HCT116 (cell line): Measurements from ENCODE around the gene CADPS.

Experiments used
- EZH2 ChIP-seq: fragments of 200-600 bp; sonication (generic); IDR thresholded peaks from 2 replicates; pipeline ENCODE4 v1.6.1; 2017; ENCODE audit warnings: antibody characterized with exemption, mixed run types
- SIN3A ChIP-seq: IDR thresholded peaks from 2 replicates; pipeline ENCODE4 v1.6.1; 2012; ENCODE audit warnings: low read depth
- TF ChIP-seq, protein P1 (sequence below): IDR thresholded peaks from 2 replicates; pipeline ENCODE4 v1.6.1; 2011; ENCODE audit warnings: mild to moderate bottlenecking, low read length, moderate library complexity; ENCODE audit not compliant: insufficient replicate concordance; ENCODE audit errors: extremely low read depth

DNA sequence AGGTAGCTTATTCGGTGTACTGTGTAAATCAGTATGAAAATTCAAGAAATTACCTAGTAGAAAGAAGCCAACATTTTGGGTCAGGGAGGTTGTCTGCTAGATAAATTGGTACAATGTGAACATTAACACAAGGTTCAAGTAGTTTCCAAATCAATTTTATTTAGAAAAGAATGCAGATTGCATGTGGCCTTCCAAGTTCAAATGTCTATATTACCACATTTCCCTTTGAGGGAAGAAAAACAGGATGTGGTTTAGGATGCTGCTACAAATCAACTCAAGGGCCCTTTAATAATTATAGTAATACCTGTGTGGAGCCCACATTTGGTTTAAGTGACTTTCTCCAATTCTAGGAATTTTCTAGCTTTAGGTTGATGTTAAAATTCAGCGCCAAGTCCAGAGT, 57.5 kb downstream of the CADPS start:
- TF ChIP-seq, protein P1, sequence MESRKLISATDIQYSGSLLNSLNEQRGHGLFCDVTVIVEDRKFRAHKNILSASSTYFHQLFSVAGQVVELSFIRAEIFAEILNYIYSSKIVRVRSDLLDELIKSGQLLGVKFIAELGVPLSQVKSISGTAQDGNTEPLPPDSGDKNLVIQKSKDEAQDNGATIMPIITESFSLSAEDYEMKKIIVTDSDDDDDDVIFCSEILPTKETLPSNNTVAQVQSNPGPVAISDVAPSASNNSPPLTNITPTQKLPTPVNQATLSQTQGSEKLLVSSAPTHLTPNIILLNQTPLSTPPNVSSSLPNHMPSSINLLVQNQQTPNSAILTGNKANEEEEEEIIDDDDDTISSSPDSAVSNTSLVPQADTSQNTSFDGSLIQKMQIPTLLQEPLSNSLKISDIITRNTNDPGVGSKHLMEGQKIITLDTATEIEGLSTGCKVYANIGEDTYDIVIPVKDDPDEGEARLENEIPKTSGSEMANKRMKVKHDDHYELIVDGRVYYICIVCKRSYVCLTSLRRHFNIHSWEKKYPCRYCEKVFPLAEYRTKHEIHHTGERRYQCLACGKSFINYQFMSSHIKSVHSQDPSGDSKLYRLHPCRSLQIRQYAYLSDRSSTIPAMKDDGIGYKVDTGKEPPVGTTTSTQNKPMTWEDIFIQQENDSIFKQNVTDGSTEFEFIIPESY = no peak
- no peak for TF ChIP-seq EZH2
- TF ChIP-seq SIN3A = no peak
